Epithelial cell of proximal tubule (primary cell): ENCODE measurements around the gene RNF144A. TPM values are rescaled to one million over a fixed set of nuclear protein-coding genes. Genes with fewer than 3 reads are reported as not detected.

Experiments
- DNase-seq: peaks from one replicate; pipeline ENCODE4 v3.0.0-alpha.2; 2011; ENCODE audit warnings: low read depth
- H3K4me3 ChIP-seq: 2 replicates; pipeline ENCODE4 v1.5.1; 2011; ENCODE audit warnings: low read depth, mild to moderate bottlenecking, low read length
- CTCF ChIP-seq: conservative IDR thresholded peaks from 2 replicates; pipeline ENCODE4 v1.5.1; 2012; ENCODE audit warnings: low read depth, mild to moderate bottlenecking, low read length
- total RNA-seq: library from RNA; depleted of rRNA; stranded (reverse); fragments of >200 nt; gene quantifications from 2 replicates; pipeline ENCODE4 v1.2.3, GENCODE V29; 2015

RNF144A gene
- total RNA-seq, 1 donor from 2014 or later, result 17.4 TPM

GRCh38 chr2:6928452-6928851 lies 11.2 kb downstream of the RNF144A start:
- no peak overlapping the region for H3K4me3 ChIP-seq
- no peak for DNase-seq
- no peak for TF ChIP-seq CTCF

DNA sequence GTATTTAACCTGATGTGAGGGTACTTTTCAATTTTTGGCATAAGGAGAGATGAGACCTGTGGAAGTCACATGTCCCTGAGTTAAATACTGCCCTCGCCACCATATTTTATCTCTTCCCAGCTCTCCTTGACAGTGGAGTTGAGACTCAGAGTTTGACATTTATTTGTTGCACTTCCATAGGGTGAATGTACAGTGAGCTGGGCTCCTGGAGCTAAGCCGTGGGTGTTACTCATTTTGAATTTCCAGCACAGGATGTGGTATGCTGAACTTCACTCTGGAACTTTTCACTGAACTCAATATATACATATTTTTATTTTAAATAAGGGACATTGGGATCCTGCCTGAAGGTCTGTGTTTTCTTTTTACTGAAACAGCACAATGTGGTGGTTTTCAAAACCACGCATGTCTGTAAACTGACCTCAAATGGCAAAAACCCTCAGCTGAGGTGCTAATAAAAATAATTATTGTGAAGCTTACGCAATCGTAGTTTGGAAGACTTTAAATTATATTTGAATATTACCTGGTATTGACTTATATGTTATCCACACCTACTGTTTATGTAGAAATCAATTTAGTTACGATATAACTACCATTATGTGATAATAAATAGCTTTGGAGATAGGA lies 12.1 kb downstream of the RNF144A start:
- DNase-seq, result no peak
- TF ChIP-seq CTCF, result no peak
- H3K4me3 ChIP-seq, result no peak overlapping the region

- no peak for TF ChIP-seq CTCF
- DNase-seq, result no peak
- H3K4me3 ChIP-seq, result no peak overlapping the region
Measured at GRCh38 chr2:6930923-6931647, 13.9 kb downstream of the RNF144A start.

GRCh38 chr2:6931753-6932152 lies 14.5 kb downstream of the RNF144A start:
- no peak for DNase-seq
- no peak for TF ChIP-seq CTCF
- no peak overlapping the region for H3K4me3 ChIP-seq

GRCh38 chr2:6932206-6932605 lies 15.0 kb downstream of the RNF144A start:
- H3K4me3 ChIP-seq, result no peak overlapping the region
- no peak for TF ChIP-seq CTCF
- no peak for DNase-seq

DNA sequence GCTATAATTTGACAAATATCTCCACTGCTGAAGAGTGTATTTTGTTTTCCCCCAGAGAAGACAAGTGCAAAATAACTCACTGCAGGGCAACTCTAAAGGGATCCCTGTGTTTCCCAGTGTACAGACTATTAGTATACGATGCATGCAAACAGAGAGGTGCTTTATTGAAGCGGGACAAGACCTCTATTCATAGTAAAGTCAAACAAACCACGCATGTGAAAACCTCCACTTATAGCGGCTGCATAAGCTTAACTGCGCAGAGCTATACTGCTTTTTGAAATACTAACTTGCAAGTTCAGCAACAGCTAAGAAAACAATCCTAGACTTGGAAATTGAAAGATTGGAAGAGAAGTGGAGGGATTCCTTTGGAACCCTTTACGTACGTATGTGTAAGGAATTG lies 15.6 kb downstream of the RNF144A start:
- no peak overlapping the region for H3K4me3 ChIP-seq
- TF ChIP-seq CTCF, result no peak
- no peak for DNase-seq

- no peak for TF ChIP-seq CTCF
- no peak for DNase-seq
Measured at GRCh38 chr2:6933911-6934310, 16.7 kb downstream of the RNF144A start.

More at GRCh38 chr2:6933911-6934310, 16.7 kb downstream of the RNF144A start:
- no peak overlapping the region for H3K4me3 ChIP-seq
